SK-N-SH (cell line): ENCODE results near the gene RHOU. TPM values are rescaled to one million over a fixed set of nuclear protein-coding genes. Genes with fewer than 3 reads are reported as not detected.

Experiments used
- CTCF ChIA-PET: fragments of 300-600, 350-600 bp; formaldehyde crosslinking; extraction: SDS; loops from one replicate; lab custom pipeline; 2021; lab: Yijun Ruan, JAX
- POLR2A ChIA-PET: fragments of 350-600 bp; sonication (Branson Sonifier 250); formaldehyde crosslinking; extraction: SDS; loops from one replicate; lab custom pipeline; 2020; ENCODE audit warnings: antibody characterized with exemption, inconsistent platforms; lab: Yijun Ruan, JAX
- DNase-seq: peaks from one replicate; pipeline ENCODE4 v3.0.0; 2012
- H2AFZ ChIP-seq: fragments of 200-600 bp; sonication (generic); 2 replicates; pipeline ENCODE4 v1.8.1; 2016; ENCODE audit warnings: antibody characterized with exemption, mild to moderate bottlenecking, low read depth
- H3F3A ChIP-seq: fragments of 200-600 bp; sonication (generic); replicated peaks from 2 replicates; pipeline ENCODE3; 2016; ENCODE audit warnings: antibody characterized with exemption, mild to moderate bottlenecking; ENCODE audit not compliant: insufficient read depth
- H3K27ac ChIP-seq, 2 experiments: fragments of 200-500 bp in 1 of 2; fragments of 200-600 bp in 1 of 2; sonication (Bioruptor generic) in 1 of 2; sonication (generic), shearing (Covaris generic) in 1 of 2; 2 replicates each; pipeline versions ENCODE4 v1.5.1 to v1.6.1; 2014 to 2016; ENCODE audit warnings: low read depth in 2 of 2, inconsistent platforms in 1 of 2, low read length in 1 of 2, mild to moderate bottlenecking in 1 of 2, mixed read lengths in 1 of 2
- H3K27me3 ChIP-seq: fragments of 200-600 bp; sonication (generic), shearing (Covaris generic); 2 replicates; pipeline ENCODE4 v1.6.1; 2016; ENCODE audit warnings: mixed run types; ENCODE audit not compliant: insufficient read depth
- H3K36me3 ChIP-seq, 2 experiments: fragments of 200-500 bp in 1 of 2; fragments of 200-600 bp in 1 of 2; sonication (Bioruptor generic) in 1 of 2; sonication (generic) in 1 of 2; replicated peaks in 1 of 2; 2 replicates each; pipeline versions ENCODE3 to v1.5.1; 2014 to 2016; ENCODE audit warnings: low read length in 1 of 2, mild to moderate bottlenecking in 1 of 2; ENCODE audit not compliant: insufficient read depth in 2 of 2, control insufficient read depth in 1 of 2
- H3K4me1 ChIP-seq, 2 experiments: fragments of 200-500 bp in 1 of 2; fragments of 200-600 bp in 1 of 2; sonication (Bioruptor generic) in 1 of 2; sonication (generic), shearing (Covaris generic) in 1 of 2; 2 replicates each; pipeline versions ENCODE4 v1.5.1 to v1.6.1; 2014 to 2016; ENCODE audit warnings: low read depth in 1 of 2, low read length in 1 of 2, mixed run types in 1 of 2; ENCODE audit not compliant: insufficient read depth in 2 of 2, control insufficient read depth in 1 of 2
- H3K4me2 ChIP-seq: fragments of 200-600 bp; sonication (generic), shearing (Covaris generic); 2 replicates; pipeline ENCODE4 v1.6.1; 2017; ENCODE audit warnings: mixed run types
- H3K4me3 ChIP-seq, 2 experiments: fragments of 200-500 bp in 1 of 2; fragments of 200-600 bp in 1 of 2; sonication (Bioruptor generic) in 1 of 2; sonication (generic), shearing (Covaris generic) in 1 of 2; 2 replicates each; pipeline versions ENCODE4 v1.5.1 to v1.8.1; 2014 to 2016; ENCODE audit warnings: low read depth in 2 of 2, inconsistent platforms in 1 of 2, low read length in 1 of 2, mild to moderate bottlenecking in 1 of 2, mixed read lengths in 1 of 2, moderate library complexity in 1 of 2
- H3K79me2 ChIP-seq: fragments of 200-600 bp; sonication (generic); 2 replicates; pipeline ENCODE4 v1.8.1; 2017; ENCODE audit warnings: mild to moderate bottlenecking; ENCODE audit not compliant: insufficient read depth
- H3K9ac ChIP-seq: fragments of 200-600 bp; sonication (generic); 2 replicates; pipeline ENCODE4 v1.6.1; 2017; ENCODE audit warnings: mixed run types
- H3K9me2 ChIP-seq: fragments of 200-600 bp; sonication (generic); 2 replicates; pipeline ENCODE4 v1.6.1; 2017; ENCODE audit warnings: mixed run types
- H3K9me3 ChIP-seq: fragments of 200-600 bp; sonication (generic); 2 replicates; pipeline ENCODE4 v1.6.1; 2017; ENCODE audit warnings: mixed run types, mild to moderate bottlenecking, moderate library complexity
- H4K20me1 ChIP-seq: fragments of 200-600 bp; sonication (generic); 2 replicates; pipeline ENCODE4 v1.6.1; 2017; ENCODE audit warnings: mild to moderate bottlenecking, mixed run types; ENCODE audit not compliant: insufficient read depth
- MAX ChIP-seq: IDR thresholded peaks from 2 replicates; pipeline ENCODE4 v1.4.0; 2012; ENCODE audit warnings: low read depth
- REST ChIP-seq: IDR thresholded peaks from 2 replicates; pipeline ENCODE4 v1.6.1; 2012; ENCODE audit warnings: mild to moderate bottlenecking, low read depth, low read length, moderate library complexity
- USF2 ChIP-seq: fragments of 150-350 bp; IDR thresholded peaks from 2 replicates; pipeline ENCODE4 v1.6.1; 2017; ENCODE audit warnings: antibody characterized with exemption, low read length, low read depth, borderline replicate concordance
- WGBS: methylation state at CpG from one replicate; pipeline ENCODE4 v1.1.6; 2017; ENCODE audit warnings: low lambda C conversion rate; 5-methylcytosine and 5-hydroxymethylcytosine counted together
- polyA plus RNA-seq, 3 experiments: library from polyadenylated mRNA; depleted of rRNA; stranded (reverse); fragments of >200 nt; gene quantifications; 2 replicates each; pipeline ENCODE4 v1.2.3, GENCODE V29; 2012

The RHOU gene
- polyA plus RNA-seq, 1 of the 3 experiments (the other 2 are of a cell fraction): 0.36 TPM

GRCh38 chr1:228781809-228782661, 46.8 kb downstream of the RHOU start:
- Histone ChIP-seq H3K4me2 (peak overlapping the region; percentile 13), H3K27me3 (no peaks in the 10 kb centered on the region), H4K20me1 (no peaks in the 10 kb centered on the region), H3K4me3 (no peak overlapping the region), H3K9ac (no peak overlapping the region), H3K4me1 (peaks cover 0 to 13% of the 10 kb centered on the region in 2 experiments; a peak in 1 of 4 replicates), H3K27ac (no peak overlapping the region), H2AFZ (no peak overlapping the region), H3K79me2 (no peaks in the 10 kb centered on the region), H3K9me3 (no peaks in the 10 kb centered on the region), H3K9me2 (no peaks in the 10 kb centered on the region), H3F3A (no peaks in the 10 kb centered on the region), H3K36me3 (no peaks in the 10 kb centered on the region)
- ChIA-PET CTCF (interaction anchor here (0.6 to 1.7 kb wide), 4 partner anchors 10 to 421 kb away, joined by 3 to 7 read pairs (median 4); no protein-coding TSS in a partner anchor), POLR2A (interaction anchor here (0.6 kb wide), 1 partner anchor 23 kb away, joined by 3 read pairs; no protein-coding TSS in a partner anchor)
- WGBS: 68% methylated on average over 10 of the region's 10 CpGs
- DNase-seq: no peak
- TF ChIP-seq USF2: no peak

- POLR2A ChIA-PET: no interaction called here
- TF ChIP-seq REST: peak; percentile 85
- TF ChIP-seq MAX: no peak
- TF ChIP-seq, all 33 proteins: peak for 1
- Histone ChIP-seq H3K27me3 (no peaks in the 10 kb centered on the region), H3K36me3 (no peaks in the 10 kb centered on the region), H3K79me2 (no peaks in the 10 kb centered on the region), H2AFZ (no peak overlapping the region), H4K20me1 (no peaks in the 10 kb centered on the region), H3K27ac (no peak overlapping the region), H3K9me3 (no peaks in the 10 kb centered on the region), H3K4me2 (no peak overlapping the region), H3K9ac (no peak overlapping the region), H3K9me2 (no peaks in the 10 kb centered on the region), H3K4me1 (peaks cover 0 to 17% of the 10 kb centered on the region in 2 experiments; a peak in 1 of 4 replicates), H3K4me3 (no peak overlapping the region), H3F3A (no peaks in the 10 kb centered on the region)
- CTCF ChIA-PET: interaction anchor here (1.5 kb wide), 1 partner anchor 12 kb away, joined by 4 read pairs; no protein-coding TSS in a partner anchor
- DNase-seq: no peak
- 84% methylated on average over 5 of the region's 5 CpGs for WGBS
Observed at GRCh38 chr1:228782662-228783417, 47.6 kb downstream of the RHOU start.
